ENCODE data around the gene IFNGR1.
"Not testable (repeated sequence)": the region's sequence is repeated elsewhere in the genome, so short reads cannot be mapped to it uniquely, and the experiment has no call there.

Gene IFNGR1

DNA sequence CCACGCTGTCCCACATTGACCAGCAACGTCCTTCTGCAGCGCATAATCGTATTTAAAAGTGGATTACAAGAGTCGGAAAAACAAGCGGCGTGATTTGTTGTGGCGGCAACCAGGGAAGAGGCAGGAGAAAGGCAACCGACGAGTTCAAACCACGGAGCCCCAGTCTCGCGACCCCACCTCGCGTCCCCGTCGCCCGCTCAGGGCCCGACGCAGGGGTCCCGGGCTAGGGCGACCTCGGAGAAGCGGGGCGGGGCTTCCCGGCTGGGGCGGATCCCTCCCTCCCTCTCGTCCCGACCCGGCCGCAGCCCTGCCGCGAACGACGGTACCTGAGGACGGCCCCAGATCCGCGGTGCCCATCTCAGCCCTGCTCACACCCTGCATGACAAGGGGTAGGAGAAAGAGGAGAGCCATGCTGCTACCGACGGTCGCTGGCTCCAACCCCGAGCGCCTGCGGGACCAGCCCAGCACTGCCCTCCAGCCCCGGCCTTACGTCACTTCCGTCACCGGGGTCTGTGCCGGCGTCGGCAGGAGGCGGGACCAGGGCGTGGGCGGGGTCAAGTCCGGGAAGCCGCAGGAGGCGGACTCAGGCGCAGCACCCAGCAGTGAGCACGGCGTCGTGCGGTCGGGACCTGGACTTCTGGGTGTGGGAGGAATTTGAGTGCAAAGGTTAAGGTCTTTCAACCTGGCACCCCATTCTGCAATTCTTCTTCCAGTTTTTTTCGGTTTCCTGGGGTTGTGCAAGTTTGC, at the start of gene IFNGR1:
TSS of gene IFNGR1 (minus strand) at position 469 of the 747 bp plus-strand sequence. CDS start at position 411, 58 bp downstream.
- peak; percentile 87 to 89 for DNase-seq (ENCODE audit: low read depth in 2 of 2)

DNA sequence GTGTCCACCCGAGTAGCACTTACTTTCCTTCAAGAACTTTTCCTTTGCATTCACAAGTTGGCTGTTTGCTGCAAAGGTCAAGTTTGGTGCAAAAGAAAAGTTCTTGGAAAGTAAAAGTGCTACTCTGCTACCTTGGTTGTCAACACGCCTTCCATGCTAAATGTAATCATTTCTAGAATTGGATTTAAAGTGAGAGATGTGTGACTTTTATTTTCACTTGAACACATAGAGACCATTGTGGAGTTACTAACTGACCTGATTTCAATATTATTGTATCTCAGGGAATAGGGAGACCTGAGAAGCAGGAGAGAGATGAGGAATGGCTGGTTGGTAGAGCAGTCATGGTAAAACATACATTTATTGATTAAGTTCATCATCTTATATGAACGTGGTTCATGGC, 49.7 kb upstream of the IFNGR1 start:
- no peak for DNase-seq (ENCODE audit: low read depth in 2 of 2)

DNA sequence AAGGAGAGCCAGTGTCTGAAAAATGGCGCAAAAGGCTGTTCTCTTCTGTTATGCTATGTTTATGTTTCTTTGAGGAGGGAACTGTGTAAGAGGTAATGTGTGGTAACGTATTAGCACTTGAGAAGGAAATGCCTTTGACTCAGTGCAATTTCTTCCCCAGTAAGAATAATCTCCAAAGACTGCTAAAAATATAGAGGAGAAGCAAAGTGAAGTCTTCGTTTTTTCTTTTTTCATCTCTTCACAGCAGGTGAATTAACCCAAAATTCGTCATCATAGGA, 47.1 kb upstream of the IFNGR1 start:
- no peak for DNase-seq (ENCODE audit: low read depth in 2 of 2)

DNA sequence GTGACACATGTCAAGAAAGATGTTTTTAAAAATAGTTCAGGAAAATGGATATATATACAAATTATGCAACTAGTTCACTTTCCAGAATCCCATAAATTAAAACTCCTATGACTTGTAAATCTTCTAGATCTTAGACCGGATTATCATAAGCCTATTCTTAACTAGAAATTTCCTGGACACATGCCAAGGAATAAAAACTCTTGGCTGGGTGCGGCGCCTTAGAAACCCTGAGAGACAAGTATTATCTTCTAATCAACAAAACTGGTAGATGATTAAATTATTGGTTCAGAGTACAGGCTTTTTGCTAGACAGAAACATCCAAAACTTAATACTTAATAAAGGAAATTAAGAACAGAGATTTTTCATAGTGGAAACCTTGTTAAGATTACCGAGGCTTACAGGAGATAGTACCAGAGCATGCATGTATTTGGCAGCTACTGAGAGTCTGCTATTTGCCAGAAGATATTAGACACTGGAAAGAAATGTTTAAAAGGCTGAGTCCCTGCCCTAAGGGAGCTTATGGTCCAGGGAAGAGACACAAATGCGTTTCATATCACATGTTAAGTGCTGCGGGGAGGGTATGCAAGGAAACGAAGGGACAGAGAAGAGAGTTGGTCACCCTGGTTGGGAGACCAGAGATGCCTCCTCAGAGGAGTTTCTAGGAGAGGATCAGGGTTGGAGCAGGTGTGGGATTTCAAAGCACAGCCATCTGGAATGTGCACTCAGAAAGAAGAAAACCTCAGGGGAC, 46.5 kb upstream of the IFNGR1 start:
- DNase-seq (ENCODE audit: low read depth in 2 of 2), result no peak

DNA sequence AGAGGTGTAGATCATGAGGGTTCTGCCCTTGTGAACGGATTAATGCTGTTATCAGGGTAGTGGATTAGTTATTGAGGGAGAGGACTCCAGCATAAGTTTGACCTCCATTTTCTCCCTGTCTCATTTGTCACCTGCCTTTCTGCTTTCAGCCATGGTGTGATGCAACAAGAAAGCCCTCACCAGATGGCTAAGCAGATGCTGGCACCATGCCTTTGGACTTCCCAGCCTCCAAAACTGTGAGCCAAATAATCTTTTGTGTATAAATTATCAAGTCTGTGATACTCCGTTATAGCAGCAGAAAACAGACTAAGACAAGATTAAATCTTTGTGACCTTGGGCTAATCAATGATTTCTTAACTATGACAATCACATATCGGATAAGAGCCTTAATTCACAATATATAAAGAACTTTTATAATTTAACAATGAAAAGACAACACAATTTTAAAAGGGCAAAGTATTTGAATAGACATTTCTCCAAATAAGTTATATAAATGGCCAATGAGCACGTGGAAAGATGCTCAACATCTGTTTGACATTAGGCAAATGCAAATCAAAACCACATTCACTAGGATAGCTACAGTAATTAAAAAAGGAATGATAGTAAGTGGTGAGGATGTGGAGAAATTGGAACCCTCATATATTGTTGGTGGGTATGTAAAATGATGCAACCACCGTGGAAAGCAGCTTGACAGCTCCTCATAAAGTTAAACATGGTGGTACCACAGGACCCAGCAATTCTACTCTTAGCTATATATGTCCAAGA, 45.3 kb upstream of the IFNGR1 start:
- no peak for DNase-seq (ENCODE audit: low read depth in 2 of 2)

DNA sequence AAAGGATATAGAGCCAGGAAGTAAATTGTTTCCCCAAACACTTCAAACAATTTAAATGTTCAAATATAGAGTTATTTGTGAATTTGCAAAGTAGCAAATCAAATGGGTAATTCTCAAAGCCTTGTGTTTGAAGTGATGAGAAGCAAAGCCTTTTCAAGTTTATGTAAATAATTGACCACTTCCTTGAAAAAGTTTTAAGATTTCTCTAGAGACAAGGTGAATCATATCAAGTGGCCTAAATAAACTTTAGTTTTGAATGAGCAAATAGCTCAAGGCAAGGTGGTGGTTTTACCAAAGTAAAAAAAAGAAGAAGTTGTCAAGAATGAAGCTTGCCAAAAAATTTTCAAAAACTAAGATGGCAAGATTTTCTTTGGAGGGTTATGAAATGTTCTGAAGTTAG, 42.6 kb upstream of the IFNGR1 start:
- no peak for DNase-seq (ENCODE audit: low read depth in 2 of 2)

DNA sequence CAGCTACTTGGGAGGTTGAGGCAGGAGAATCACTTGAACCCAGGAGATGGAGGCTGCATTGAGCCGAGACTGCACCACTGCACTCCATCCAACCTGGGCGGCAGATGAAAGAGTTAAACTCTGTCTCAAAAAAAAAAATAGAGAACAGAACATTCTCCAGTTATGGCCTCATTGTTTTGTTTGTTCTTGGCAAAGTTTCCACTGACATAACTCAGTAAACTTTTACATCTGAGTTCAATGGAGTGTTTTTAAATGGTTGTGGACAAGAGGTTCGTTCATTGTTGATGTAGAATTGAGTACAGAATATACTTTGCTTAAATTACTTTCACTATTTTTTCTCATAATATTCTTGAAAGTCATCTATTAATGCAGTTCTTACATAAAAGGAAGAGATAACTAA, 42.2 kb upstream of the IFNGR1 start:
- DNase-seq (ENCODE audit: low read depth in 2 of 2), result no peak

DNA sequence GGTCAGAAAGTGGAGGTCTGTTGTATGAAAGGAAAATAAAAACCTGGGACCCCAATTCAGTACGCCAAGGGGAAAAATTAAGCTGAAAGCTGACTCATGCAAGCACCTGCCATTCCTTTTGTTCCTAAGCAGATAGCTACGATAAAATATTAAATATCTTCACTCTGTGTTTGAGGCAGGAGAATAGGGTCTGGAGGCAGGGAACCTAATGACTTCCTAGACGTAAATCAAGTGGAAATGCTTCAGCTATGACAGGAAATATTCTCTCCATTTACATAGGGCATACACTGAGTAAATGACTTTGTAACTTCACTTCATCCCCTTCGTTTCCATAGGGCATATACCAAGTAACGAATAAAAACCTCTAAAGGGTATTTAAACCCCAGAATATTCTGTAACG, 41.0 kb upstream of the IFNGR1 start:
- no peak for DNase-seq (ENCODE audit: low read depth in 2 of 2)

DNA sequence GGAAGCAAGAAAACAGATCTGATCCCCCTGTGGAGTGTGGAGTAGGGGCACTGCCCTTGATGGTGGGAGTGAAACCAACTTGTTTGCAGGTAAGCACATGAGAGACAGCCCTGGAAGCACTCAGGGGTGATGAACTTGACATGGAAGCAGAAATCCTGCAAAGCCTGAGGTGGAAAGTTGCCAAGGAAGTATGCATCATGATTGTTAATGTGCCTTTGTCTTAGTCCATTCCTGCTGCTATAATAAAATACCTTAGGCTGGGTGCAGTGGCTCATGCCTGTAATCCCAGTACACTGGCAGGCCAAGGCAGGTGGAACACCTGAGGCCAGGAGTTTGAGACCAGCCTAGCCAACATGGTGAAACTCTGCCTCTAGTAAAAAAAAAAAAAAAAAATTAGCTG, 40.2 kb upstream of the IFNGR1 start:
- DNase-seq (ENCODE audit: low read depth in 2 of 2), result no peak

DNA sequence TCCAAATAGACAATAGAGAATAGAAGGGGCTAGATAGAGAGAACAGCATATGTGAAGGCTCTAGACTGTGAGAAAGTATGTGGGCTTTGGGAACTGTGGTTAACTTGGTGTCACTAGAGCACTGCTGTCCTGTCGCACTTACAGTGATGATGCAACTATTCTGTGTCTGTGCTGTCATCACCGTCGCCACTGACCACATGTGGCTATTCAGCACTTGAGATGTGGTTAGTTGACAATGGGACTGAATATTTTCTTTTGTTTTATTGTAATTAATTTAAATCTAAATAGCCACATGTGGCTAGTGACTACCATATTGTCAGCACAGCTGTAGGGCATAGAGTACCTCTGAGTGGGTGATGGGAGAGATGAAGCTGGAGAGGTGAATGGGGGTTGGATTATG, 39.0 kb upstream of the IFNGR1 start:
- peak in 1 of 2 donors; percentile 8 for DNase-seq (ENCODE audit: low read depth in 2 of 2)

DNA sequence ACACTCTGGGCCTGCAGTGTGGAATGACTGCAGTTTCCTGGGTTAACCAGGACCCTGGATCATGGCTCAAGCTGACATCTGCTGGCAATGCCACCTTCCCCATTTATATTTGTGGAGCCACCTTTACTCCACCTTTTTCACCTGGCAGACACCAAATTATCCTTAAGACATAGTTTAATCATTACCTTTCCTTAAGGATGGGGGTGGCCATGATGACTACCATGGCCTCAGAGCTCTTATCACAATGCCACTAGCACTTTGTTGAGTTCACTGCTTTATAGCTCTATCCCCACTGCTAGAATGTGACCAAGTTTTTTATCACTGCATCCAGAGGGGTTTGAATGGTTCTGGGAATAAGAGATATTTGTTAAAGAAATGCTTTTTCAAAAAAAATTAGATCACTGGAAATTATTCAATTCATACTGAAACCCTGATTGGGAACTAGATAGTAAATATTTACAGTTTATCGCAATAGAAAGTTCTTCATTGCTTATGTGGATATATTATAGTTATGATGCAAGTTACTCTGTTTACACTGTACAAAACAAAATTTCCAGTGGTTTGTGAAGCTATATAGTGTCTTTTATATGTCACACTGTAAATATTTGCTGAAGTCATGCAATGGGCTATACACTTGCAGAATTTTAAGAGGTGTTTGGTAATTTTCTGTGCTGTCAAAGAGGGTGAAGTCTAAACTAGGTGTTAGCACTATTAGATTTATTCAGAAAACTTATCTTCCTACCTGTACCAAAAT, 37.3 kb upstream of the IFNGR1 start:
- DNase-seq (ENCODE audit: low read depth in 2 of 2), result no peak

DNA sequence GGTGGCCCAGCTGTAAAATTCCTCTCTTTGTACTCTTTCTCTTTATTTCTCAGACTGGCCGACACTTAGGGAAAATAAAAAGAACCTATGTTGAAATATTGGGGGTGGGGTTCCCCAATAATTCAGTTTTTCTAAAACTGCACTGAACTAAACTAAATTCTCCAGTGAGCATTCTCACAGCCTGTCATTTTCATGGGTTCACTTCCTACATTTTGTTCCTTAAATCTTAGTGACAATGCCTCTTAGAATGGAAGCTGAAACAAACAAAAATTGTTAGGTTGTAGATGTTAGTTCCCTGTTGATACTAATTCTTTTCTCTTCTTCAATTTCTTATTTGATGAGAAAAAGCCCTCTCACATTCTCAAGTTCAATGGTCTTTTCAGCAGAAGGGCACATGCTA, 35.8 kb upstream of the IFNGR1 start:
- DNase-seq (ENCODE audit: low read depth in 2 of 2), result no peak

DNA sequence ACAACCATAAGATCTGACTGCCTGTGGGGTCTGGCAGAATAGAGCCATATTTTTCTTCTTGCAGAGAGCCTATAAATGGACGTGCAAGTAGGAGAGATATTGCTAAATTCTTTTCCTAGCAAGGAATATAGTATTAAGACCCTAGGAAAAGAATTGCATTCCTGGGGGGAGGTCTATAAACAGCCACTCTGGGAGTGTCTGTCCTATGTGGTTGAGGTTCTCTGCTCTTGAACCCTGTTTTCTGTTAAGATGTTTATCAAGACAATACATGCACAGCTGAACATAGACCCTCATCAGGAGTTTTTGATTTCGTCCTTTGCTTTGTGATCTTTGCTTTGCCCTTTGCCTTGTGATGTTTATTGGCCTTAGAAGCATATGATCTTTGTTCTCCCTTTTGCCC, 35.2 kb upstream of the IFNGR1 start:
- DNase-seq (ENCODE audit: low read depth in 2 of 2), result not testable (repeated sequence)

DNA sequence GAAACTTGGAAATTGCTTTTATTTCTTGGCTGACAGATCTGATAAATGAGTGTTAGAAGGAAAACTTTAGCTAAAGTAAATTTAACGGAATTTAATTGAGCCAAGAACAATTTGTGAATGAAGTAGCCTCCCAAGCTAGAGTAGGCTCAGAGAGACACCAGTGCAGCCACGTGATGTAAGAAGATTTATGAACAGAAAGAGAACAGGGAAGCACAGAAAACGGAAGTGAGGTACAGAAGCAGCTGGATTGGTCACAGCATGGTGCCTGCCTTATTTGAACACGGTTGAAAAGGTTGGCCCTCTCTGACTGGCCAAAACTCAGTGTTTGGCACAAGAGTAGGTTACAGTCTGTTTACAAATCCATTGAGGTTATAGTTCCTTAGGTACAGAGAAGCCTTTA, 29.5 kb upstream of the IFNGR1 start:
- no peak for DNase-seq (ENCODE audit: low read depth in 2 of 2)

DNA sequence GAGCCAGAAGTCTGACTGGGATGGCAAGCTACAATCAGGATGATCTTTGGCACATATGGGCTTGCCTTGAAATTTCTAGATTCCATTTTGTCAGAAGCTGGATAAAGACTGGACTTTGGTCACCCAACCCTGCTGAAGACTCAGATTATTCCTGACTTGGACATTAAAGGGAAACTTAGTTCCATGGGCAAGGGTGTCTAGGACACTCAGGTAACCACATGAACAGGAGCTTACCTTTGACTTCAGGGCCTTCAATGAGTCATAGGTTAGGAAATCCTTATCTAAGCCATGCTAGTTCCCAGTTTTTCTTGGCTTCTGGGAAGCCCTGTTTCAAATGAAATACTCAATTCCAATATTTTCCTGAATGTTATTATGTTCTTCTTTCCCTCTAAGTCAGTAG, 28.5 kb upstream of the IFNGR1 start:
- no peak for DNase-seq (ENCODE audit: low read depth in 2 of 2)

DNA sequence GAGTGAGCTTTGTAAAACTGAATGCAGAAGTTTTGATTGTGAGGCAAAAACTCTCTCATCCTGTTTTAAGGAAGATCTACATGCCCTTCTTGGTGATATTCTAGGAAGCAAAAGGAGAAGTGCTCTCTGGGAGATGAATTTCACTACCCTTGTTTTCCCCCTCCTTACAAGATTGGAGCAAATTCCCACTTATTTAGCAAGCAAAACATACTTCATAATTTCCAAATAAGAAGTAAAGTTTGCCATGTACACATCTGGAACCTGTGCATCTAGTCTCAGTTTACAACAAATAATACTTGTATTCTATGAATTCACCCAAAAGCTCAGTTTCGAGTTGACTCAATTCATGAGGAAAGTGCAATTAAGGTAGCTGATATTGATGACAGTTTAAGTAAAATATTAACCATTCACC, 27.6 kb upstream of the IFNGR1 start:
- DNase-seq (ENCODE audit: low read depth in 2 of 2), result no peak

DNA sequence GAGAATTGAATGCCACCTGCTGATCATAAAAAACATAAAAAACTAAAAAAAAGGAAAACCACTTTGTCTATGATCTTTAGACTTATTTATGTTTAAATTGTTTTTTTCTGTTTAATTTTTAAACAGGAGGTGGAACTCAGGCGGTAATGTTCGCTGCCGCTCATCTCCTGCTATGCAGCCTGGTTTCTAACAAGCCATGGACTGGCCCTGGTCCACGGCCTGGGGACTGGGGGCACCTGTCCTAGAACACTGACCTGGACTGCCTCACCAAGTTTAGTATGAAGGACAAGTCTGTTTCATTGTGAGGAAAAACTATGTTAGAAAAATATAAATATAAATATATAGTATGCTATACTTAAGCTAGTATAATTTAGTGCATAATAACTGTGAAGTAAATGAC, 27.0 kb upstream of the IFNGR1 start:
- DNase-seq (ENCODE audit: low read depth in 2 of 2), result no peak

DNA sequence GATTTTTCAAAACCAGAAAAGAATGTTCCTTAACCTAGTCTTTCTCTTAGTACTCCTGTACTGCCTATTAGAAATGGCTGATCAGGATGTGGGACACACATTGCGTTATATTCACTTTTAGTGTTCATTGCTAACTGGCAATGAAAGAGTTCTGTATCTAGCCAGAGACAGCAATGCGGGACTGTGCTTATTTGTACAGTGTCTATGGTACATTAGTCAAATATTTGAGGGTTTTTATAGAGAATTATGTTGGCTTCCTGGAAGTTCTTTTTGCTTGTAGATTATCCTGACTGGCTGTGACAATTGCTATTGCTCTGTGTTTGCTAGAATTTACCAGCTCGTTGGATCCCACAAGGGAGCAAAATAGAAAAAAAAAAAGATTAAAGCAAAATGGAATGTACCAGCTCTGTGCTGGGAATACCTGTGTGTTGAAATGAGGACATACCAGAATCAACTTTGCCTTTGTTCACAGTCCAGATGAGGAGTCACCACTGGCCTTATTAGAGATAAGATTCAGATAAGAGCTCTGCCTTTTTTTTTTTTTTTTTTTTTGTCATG, 22.4 kb upstream of the IFNGR1 start:
- no peak for DNase-seq (ENCODE audit: low read depth in 2 of 2)

DNA sequence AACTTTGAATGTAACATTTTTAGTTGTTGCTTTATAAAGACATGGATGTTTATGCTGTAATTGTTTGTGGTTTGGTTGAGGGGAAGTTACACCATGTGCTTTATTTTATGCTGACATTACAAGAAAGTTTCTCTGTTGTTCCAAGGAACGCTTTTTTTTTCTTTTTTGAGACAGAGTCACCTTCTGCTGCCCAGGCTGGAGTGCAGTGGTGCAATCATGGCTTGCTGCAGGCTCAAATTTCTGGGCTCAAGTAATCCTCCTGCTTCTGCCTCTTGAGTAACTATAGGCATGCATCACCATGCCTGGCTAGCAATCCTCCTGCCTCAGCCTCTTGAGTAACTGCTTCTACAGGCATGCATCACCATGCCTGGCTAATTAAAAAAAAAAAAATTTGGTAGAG, 21.0 kb upstream of the IFNGR1 start:
- DNase-seq (ENCODE audit: low read depth in 2 of 2), result no peak

DNA sequence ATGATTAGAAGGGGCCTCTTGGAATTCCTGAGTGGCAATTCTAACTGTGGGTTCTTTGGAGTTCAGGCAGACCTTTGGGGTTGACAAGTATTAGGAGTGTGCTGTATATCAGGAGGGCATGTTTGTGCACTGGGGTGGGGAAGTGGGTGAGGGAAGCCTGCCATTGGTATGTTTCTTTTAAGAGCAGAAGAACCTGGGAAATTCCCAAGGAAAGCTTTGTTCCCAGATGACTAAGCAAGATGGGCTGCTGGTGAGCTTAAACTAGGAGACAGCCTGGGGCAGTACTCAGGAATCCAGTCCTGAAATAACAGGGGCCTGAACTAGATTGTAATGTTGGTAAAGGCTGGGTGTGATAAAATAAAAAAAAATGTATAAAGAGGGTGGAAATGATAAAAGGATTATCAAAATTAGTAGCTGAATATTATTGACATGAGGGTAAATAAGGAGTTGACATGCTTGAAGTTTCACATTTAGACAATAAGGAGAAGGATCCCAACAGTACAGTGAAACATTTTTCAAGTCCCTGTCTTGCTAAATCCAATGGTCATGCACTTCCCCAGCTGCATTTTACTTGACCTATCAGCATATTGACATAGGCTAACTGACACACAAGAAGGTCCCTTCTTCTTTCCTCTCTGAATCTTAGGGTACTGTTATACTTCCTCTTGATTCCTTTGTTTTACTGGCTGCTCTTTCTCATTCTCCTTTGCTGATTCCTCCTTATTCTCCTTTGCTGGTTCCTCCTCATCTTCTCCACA, 18.4 kb upstream of the IFNGR1 start:
- no peak for DNase-seq (ENCODE audit: low read depth in 2 of 2)

Data from stimulated activated CD8-positive, alpha-beta memory T cell treated with anti-CD3 and anti-CD28 coated beads, Interleukin-15, amount 100 ng/mL, for 4 hours (primary cell).